HG02938 (cell line): Measurements from ENCODE around the gene ARSG.
"Not testable (repeated sequence)": the region's sequence is repeated elsewhere in the genome, so short reads cannot be mapped to it uniquely, and the experiment has no call there.

ENCODE experiments used
- ATAC-seq: cut with Tn5 transposase; IDR thresholded peaks from one replicate; pipeline ENCODE4 v1.9.1; 2021; ENCODE audit warnings: mild to moderate bottlenecking, moderate library complexity; ENCODE audit not compliant: unreplicated experiment

Gene ARSG

GRCh38 chr17:68391561-68392268 is 100.4 kb downstream of the ARSG start:
- no peak for ATAC-seq

- no peak for ATAC-seq
Observed at GRCh38 chr17:68394608-68395331, 103.5 kb downstream of the ARSG start.

GRCh38 chr17:68396226-68397107 is 105.2 kb downstream of the ARSG start:
- no peak for ATAC-seq

GRCh38 chr17:68397108-68397536 is 105.8 kb downstream of the ARSG start:
- no peak for ATAC-seq

GRCh38 chr17:68398691-68399637 is 107.7 kb downstream of the ARSG start:
- ATAC-seq = peak; percentile 91

GRCh38 chr17:68399638-68400403 is 108.5 kb downstream of the ARSG start:
- ATAC-seq = no peak

GRCh38 chr17:68400404-68400735 is 109.1 kb downstream of the ARSG start:
- ATAC-seq = no peak

GRCh38 chr17:68401288-68401687 is 110.0 kb downstream of the ARSG start:
- ATAC-seq = no peak

GRCh38 chr17:68403122-68403521 is 111.8 kb downstream of the ARSG start:
- ATAC-seq = no peak

- ATAC-seq = not testable (repeated sequence)
Observed at GRCh38 chr17:68403837-68404236, 112.5 kb downstream of the ARSG start.

- not testable (repeated sequence) for ATAC-seq
Observed at GRCh38 chr17:68407656-68408055, 116.4 kb downstream of the ARSG start.

- ATAC-seq = not testable (repeated sequence)
Observed at GRCh38 chr17:68413597-68414560, 122.6 kb downstream of the ARSG start.

- ATAC-seq = not testable (repeated sequence)
Observed at GRCh38 chr17:68414901-68415300, 123.6 kb downstream of the ARSG start.

GRCh38 chr17:68417317-68417716 is 126.0 kb downstream of the ARSG start:
- no peak for ATAC-seq

GRCh38 chr17:68418876-68419275 is 127.6 kb downstream of the ARSG start:
- ATAC-seq = no peak

GRCh38 chr17:68420065-68420464 is 128.8 kb downstream of the ARSG start:
- ATAC-seq = no peak

GRCh38 chr17:68421486-68421885 is 130.2 kb downstream of the ARSG start:
- ATAC-seq = no peak

GRCh38 chr17:68422821-68423220 is 131.5 kb downstream of the ARSG start:
- ATAC-seq = no peak
